ENCODE data around the gene HMX3. TPM values are rescaled to one million over a fixed set of nuclear protein-coding genes. Genes with fewer than 3 reads are reported as not detected.

The HMX3 gene
- total and polyA plus RNA-seq, 2 of the 13 experiments (the other 11 are each of a cell fraction or from before 2014, with no cell fraction given): not detected

- no peak for TF ChIP-seq ZNF235 (CRISPR knock-in tag; IDR thresholded peaks at IDR 0.05; ENCODE audit: borderline replicate concordance)
- TF ChIP-seq ATF4 (CRISPR knock-in tag; IDR thresholded peaks at IDR 0.05): no peak
- TF ChIP-seq ZNF800 (CRISPR knock-in tag; IDR thresholded peaks at IDR 0.05): peak; percentile 73; the same call in 1 of the 2 replicates
- peak; percentile 71 for TF ChIP-seq ZNF263 (CRISPR knock-in tag; IDR thresholded peaks at IDR 0.05)
- TF ChIP-seq ZNF3 (CRISPR knock-in tag; IDR thresholded peaks at IDR 0.05): peak; percentile 95
- TF ChIP-seq STAG1 (CRISPR knock-in tag; IDR thresholded peaks at IDR 0.05): peak; percentile 44
- TF ChIP-seq EZH2 (conservative IDR thresholded peaks at IDR 0.05; ENCODE audit: low read depth, low read length): peak; percentile 69
- 0 out of 2 replicates have a peak, but pooled peaks have one; percentile 25 for TF ChIP-seq TBX2 (CRISPR knock-in tag; IDR thresholded peaks at IDR 0.05; ENCODE audit: borderline replicate concordance)
- TF ChIP-seq ZNF501 (CRISPR knock-in tag; IDR thresholded peaks at IDR 0.05): 0 out of 2 replicates have a peak, but pooled peaks have one; percentile 17
- TF ChIP-seq CERS6 (CRISPR knock-in tag; IDR thresholded peaks at IDR 0.05): no peak
Observed at GRCh38 chr10:123144697-123145541, 9.1 kb downstream of the HMX3 start (continued).
